Gastroesophageal sphincter (tissue), 4 donors: ENCODE data around the gene MED27. TPM values are rescaled to one million over a fixed set of nuclear protein-coding genes. Genes with fewer than 3 reads are reported as not detected.

ENCODE experiments used
- ATAC-seq: fragments of 150-250 bp; one replicate; pipeline ENCODE4 v1.9.1; 2016; ENCODE audit warnings: mild to moderate bottlenecking, moderate library complexity
- H3K27ac ChIP-seq, 4 donors: fragments of 200-600 bp; sonication (generic) in 3 of 4; 1 replicate in 3 of 4; 2 replicates in 1 of 4; pipeline ENCODE4 v1.5.1; 2016 to 2019
- H3K27me3 ChIP-seq: fragments of 200-600 bp; sonication (generic); one replicate; pipeline ENCODE4 v1.5.1; 2019
- H3K36me3 ChIP-seq, 2 donors: fragments of 200-600 bp; sonication (generic); one replicate each; pipeline ENCODE4 v1.5.1; 2019; ENCODE audit warnings: control low read depth in 1 of 2
- H3K4me1 ChIP-seq, 3 donors: fragments of 200-600 bp; sonication (generic); 1 replicate in 2 of 3; 2 replicates in 1 of 3; pipeline ENCODE4 v1.5.1; 2016 to 2019; ENCODE audit warnings: control low read depth in 2 of 3
- H3K4me3 ChIP-seq, 2 donors: fragments of 200-600 bp; sonication (generic); one replicate each; pipeline ENCODE4 v1.5.1; 2019; ENCODE audit warnings: mild to moderate bottlenecking in 1 of 2, moderate library complexity in 1 of 2
- H3K9me3 ChIP-seq, 3 donors: fragments of 200-600 bp; sonication (generic); one replicate each; pipeline ENCODE4 v1.5.1; 2017 to 2019; ENCODE audit warnings: control low read depth in 2 of 3
- CTCF ChIP-seq, 4 experiments: fragments of 200-600 bp in 2 of 4; fragments of 450-650 bp in 2 of 4; sonication (generic) in 1 of 4; IDR thresholded peaks; one replicate each; pipeline ENCODE4 v1.5.1; 2017 to 2019; ENCODE audit warnings: antibody characterized with exemption in 4 of 4, mild to moderate bottlenecking in 2 of 4, moderate library complexity in 2 of 4
- EP300 ChIP-seq: sonication (generic); formaldehyde crosslinking; IDR thresholded peaks from one replicate; pipeline ENCODE4 v1.6.1; 2017; ENCODE audit warnings: antibody characterized with exemption, mild to moderate bottlenecking
- POLR2A ChIP-seq, 2 donors: fragments of 450-650 bp; IDR thresholded peaks; one replicate each; pipeline ENCODE4 v1.6.1; 2017; ENCODE audit warnings: antibody characterized with exemption in 2 of 2, mild to moderate bottlenecking in 2 of 2, moderate library complexity in 1 of 2
- POLR2AphosphoS5 ChIP-seq: sonication (generic); formaldehyde crosslinking; IDR thresholded peaks from one replicate; pipeline ENCODE4 v1.6.1; 2017; ENCODE audit warnings: antibody characterized with exemption
- WGBS, 2 donors: methylation state at CpG; one replicate each; pipeline ENCODE4 v1.1.5; 2018; ENCODE audit warnings: low coverage in 1 of 2; 5-methylcytosine and 5-hydroxymethylcytosine counted together
- total RNA-seq, 4 donors: library from RNA; depleted of rRNA; stranded (reverse); fragments of >200 nt; gene quantifications; one replicate each; pipeline ENCODE4 v1.1.0, GENCODE V29; 2016

MED27 gene
- total RNA-seq, 4 donors from 2014 or later: 13.2 to 21.0 (median 13.9) TPM

GRCh38 chr9:131873335-131873734, 206.3 kb downstream of the MED27 start:
- WGBS, 2 donors: 93 to 100% methylated on average over 4 to 6 of the region's 9 CpGs
- H3K36me3 ChIP-seq: peaks cover 0 to 36% of the 10 kb centered on the region in 2 donors
- no peaks in the 10 kb centered on the region for H3K27me3 ChIP-seq
- no peak overlapping the region for H3K4me3 ChIP-seq
- no peaks in the 10 kb centered on the region for H3K4me1 ChIP-seq
- TF ChIP-seq CTCF (IDR thresholded peaks at IDR 0.05): no peak
- no peak for TF ChIP-seq POLR2AphosphoS5
- no peak for TF ChIP-seq POLR2A (IDR thresholded peaks at IDR 0.05)
- no peak for TF ChIP-seq EP300
- ATAC-seq: no peak
- no peaks in the 10 kb centered on the region for H3K9me3 ChIP-seq
- H3K27ac ChIP-seq: no peak overlapping the region

GRCh38 chr9:131872702-131873101, 207.0 kb downstream of the MED27 start:
- Histone ChIP-seq H3K27me3 (no peaks in the 10 kb centered on the region), H3K9me3 (no peaks in the 10 kb centered on the region), H3K4me3 (no peak overlapping the region), H3K27ac (no peak overlapping the region), H3K36me3 (peaks cover 0 to 36% of the 10 kb centered on the region in 2 donors), H3K4me1 (no peaks in the 10 kb centered on the region)
- no peak for ATAC-seq
- TF ChIP-seq EP300 (no peak), POLR2AphosphoS5 (no peak), POLR2A (IDR thresholded peaks at IDR 0.05) (no peak), CTCF (IDR thresholded peaks at IDR 0.05) (no peak)
- 80% methylated on average over 1 of the region's 4 CpGs; no CpG with 5 or more reads in 1 of the 2 donors for WGBS, 2 donors

GRCh38 chr9:131872006-131872405, 207.7 kb downstream of the MED27 start:
- Histone ChIP-seq H3K27ac (no peak overlapping the region), H3K9me3 (no peaks in the 10 kb centered on the region), H3K27me3 (no peaks in the 10 kb centered on the region), H3K4me3 (no peak overlapping the region), H3K4me1 (no peaks in the 10 kb centered on the region), H3K36me3 (peaks cover 0 to 36% of the 10 kb centered on the region in 2 donors)
- ATAC-seq: no peak
- TF ChIP-seq CTCF (IDR thresholded peaks at IDR 0.05) (no peak), POLR2AphosphoS5 (no peak), EP300 (no peak), POLR2A (IDR thresholded peaks at IDR 0.05) (no peak)
- 80% methylated on average over 1 of the region's 15 CpGs; no CpG with 5 or more reads in 1 of the 2 donors for WGBS, 2 donors

GRCh38 chr9:131870156-131870555, 209.5 kb downstream of the MED27 start:
- Histone ChIP-seq H3K9me3 (no peaks in the 10 kb centered on the region), H3K36me3 (peaks cover 0 to 36% of the 10 kb centered on the region in 2 donors), H3K4me1 (no peaks in the 10 kb centered on the region), H3K27me3 (no peaks in the 10 kb centered on the region), H3K27ac (no peak overlapping the region), H3K4me3 (no peak overlapping the region)
- no peak for TF ChIP-seq POLR2A (IDR thresholded peaks at IDR 0.05)
- TF ChIP-seq CTCF (IDR thresholded peaks at IDR 0.05): no peak
- TF ChIP-seq POLR2AphosphoS5: no peak
- no peak for TF ChIP-seq EP300
- 83% methylated on average over 2 of the region's 12 CpGs; no CpG with 5 or more reads in 1 of the 2 donors for WGBS, 2 donors
- no peak for ATAC-seq

- Histone ChIP-seq H3K9me3 (no peaks in the 10 kb centered on the region), H3K4me3 (no peak overlapping the region), H3K27me3 (no peaks in the 10 kb centered on the region), H3K27ac (no peak overlapping the region), H3K4me1 (no peaks in the 10 kb centered on the region), H3K36me3 (peaks cover 0 to 35% of the 10 kb centered on the region in 2 donors)
- no peak for TF ChIP-seq EP300
- no peak for TF ChIP-seq POLR2AphosphoS5
- no peak for TF ChIP-seq CTCF (IDR thresholded peaks at IDR 0.05)
- TF ChIP-seq POLR2A (IDR thresholded peaks at IDR 0.05): no peak
- 81% methylated on average over 5 to 6 of the region's 8 CpGs for WGBS, 2 donors
- ATAC-seq: no peak
Observed at GRCh38 chr9:131869348-131869747, 210.3 kb downstream of the MED27 start.
